GM12874 (cell line): Measurements from ENCODE around the gene FBXO48.

Experiments
- TF ChIP-seq, protein P1 (sequence below): IDR thresholded peaks from 2 replicates; pipeline ENCODE4 v1.5.1; 2011; ENCODE audit warnings: low read depth, mild to moderate bottlenecking, control low read depth, low read length, moderate library complexity; ENCODE audit not compliant: insufficient read depth

The FBXO48 gene

DNA sequence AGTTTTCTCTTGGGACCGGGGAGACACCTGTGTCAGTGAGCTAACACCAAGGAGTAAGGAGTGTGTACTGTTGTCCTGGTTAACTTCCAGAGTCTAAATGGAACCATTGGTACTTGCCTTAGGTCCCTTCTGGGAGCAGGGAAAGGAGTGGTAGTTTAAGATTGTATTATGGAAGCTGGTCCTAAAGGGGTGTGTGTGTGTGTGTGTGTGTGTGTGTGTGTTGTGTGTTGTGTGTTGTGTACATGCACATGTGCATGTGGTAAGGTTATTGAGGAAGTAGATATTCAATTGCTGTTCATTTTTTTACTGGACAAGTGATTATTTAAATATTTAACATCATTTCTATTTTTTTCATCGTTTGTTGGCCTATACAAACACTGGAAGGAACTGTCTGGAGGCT is 1.7 kb upstream of the FBXO48 start:
- TF ChIP-seq, protein P1, sequence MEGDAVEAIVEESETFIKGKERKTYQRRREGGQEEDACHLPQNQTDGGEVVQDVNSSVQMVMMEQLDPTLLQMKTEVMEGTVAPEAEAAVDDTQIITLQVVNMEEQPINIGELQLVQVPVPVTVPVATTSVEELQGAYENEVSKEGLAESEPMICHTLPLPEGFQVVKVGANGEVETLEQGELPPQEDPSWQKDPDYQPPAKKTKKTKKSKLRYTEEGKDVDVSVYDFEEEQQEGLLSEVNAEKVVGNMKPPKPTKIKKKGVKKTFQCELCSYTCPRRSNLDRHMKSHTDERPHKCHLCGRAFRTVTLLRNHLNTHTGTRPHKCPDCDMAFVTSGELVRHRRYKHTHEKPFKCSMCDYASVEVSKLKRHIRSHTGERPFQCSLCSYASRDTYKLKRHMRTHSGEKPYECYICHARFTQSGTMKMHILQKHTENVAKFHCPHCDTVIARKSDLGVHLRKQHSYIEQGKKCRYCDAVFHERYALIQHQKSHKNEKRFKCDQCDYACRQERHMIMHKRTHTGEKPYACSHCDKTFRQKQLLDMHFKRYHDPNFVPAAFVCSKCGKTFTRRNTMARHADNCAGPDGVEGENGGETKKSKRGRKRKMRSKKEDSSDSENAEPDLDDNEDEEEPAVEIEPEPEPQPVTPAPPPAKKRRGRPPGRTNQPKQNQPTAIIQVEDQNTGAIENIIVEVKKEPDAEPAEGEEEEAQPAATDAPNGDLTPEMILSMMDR: no peak

DNA sequence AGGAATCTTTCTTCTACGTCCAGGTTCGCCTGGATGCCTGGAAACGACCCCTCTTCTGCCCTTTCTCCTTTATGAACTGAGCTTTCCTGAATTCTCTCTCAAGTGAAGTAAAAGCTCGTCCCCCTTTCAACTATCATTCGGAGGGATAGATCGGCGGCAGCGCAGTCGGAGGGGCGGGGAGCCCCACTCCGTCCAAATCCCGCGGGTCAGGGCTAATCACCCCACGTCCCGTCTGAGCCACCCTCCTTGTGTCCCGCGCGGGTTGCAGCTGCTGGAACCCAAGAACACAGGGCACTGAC is 367 bp downstream of the FBXO48 start:
- TF ChIP-seq, protein P1: no peak

DNA sequence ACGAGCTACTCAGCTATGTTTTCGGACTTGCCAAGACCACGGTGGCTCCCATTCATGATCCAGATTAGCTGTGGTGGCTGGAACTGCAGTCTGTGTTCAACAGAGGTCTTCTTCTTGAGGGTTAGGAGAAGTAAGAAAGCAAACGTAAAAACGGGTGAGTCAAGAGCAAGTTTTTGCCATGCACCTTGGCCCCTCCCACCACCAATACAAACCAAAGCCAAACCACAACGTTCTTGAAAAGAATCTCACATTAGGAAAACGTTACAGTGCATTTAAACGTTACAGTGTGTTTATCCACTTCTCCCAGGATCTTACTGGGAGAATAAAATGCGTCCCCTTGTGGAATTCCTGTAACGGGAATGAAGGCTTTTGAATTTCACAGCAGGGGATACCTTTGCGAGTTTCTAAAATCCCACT is 725 bp downstream of the FBXO48 start:
- TF ChIP-seq, protein P1: no peak

DNA sequence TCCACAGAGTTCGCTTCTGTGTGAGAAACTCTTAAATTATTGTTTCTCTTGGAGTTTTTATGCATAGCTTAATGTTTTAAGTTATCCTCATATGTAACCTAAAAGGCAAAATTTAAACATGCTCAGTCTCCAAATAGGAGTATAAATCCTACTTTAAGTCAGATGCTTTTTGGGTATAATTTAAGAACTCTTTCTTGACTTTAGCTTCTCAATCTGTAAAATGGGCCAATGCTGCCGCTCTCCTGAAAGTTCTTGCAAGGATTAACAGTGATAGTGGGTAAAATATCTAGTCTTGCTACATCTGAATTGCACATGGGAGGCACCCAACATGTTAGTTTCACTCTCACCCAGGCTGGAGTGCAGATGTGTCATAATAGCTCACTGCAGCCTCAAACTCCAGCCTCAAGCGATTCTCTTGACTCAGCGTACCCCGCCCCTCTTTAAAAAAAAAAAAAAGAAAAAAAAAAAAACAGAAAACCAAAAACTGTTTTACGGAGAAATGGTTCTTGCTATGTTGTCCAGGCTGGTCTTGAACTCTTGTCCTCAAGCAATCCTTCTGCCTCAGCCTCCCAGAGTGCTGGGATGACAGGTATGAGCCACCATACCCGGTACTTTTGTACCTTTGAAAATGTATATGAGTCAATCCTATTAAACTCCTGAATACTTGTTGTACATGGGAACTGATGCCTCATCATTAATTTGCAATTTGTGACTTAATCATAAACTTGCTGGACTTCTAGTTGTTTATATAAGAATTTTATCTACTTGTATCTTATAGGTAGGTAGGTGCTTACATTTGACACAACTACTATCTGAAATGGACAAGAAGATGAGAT is 1.8 kb downstream of the FBXO48 start:
- TF ChIP-seq, protein P1: no peak

DNA sequence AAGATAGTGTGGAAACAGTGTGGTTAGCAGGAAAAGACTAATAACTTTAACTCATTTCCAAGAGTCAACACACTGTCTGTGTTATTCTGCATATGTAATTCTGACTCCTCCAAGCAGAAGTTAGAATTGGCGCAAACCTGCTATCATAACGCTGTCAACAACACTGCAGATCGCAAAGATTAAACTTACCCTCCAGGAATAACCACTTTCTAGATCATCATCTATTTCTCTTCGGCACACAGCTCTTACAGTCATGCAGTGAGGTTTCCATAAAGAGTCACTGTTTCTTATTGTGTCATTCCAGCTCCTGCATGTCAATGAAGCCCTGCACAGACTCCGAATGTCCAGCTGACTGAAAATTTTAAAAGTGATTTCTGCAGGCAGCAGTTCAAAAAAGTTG is 2.4 kb downstream of the FBXO48 start:
- TF ChIP-seq, protein P1: no peak

DNA sequence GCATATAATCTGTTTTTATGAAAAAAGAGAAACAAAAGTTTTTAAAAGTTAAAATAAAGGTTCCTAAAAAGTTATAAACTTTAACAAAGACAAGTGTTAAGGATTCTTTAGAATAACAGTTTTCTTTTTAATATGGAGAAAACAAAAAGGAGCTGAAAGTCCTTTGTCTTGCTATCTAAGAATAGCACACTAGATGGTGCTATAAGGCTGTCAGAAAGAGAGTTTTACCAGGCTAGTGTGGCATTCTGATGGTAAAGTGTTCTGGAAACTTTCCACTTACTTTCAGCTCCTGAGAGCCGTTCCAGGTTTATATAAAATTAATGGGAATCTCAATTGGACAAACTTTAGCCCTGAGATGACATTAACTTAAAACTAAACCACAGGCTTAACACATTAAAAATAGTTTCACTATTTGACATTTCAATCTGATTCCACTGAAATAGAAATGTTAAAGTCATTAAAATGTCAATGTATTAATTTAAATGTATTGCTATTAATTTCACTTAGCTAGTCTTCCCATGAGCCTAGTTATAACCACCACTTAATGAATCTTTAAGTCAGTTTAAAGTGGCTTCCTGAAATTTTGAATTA is 3.7 kb downstream of the FBXO48 start:
- TF ChIP-seq, protein P1: peak; percentile 43

DNA sequence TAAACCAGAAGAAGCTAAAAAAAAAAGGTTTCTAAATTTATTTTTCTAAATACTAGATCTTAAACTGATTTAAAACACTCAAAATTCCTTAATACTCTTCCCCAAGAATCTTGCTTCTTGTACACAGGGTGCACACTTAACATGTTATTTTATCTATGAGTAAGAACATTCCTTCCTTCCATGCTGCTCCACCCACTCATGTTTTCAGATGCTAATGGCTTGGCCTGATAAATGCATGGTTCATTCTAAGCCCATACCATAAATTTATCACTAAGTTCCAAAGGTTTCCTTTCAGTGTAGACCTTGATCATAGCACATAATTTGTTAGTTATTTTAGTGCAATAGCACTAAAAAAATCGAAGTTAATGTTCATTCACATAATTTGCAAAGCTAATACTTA is 8.1 kb downstream of the FBXO48 start:
- TF ChIP-seq, protein P1: no peak
